GM12878 (cell line): Measurements from ENCODE around the gene ENOX1.

Experiments
- CBX5 ChIP-seq: sonication (generic); IDR thresholded peaks from 2 replicates; pipeline ENCODE4 v1.6.1; 2016; ENCODE audit warnings: low read depth, moderate library complexity, mild to moderate bottlenecking, inconsistent platforms
- JUND ChIP-seq: IDR thresholded peaks from 2 replicates; pipeline ENCODE4 v1.6.1; 2012; ENCODE audit warnings: low read depth, mild to moderate bottlenecking, low read length, improper control_type of control experiment, moderate library complexity
- MEF2A ChIP-seq: IDR thresholded peaks from 2 replicates; pipeline ENCODE4 v1.6.1; 2011; ENCODE audit warnings: low read depth, mild to moderate bottlenecking, low read length, moderate library complexity; ENCODE audit not compliant: insufficient read depth
- MXI1 ChIP-seq: fragments of 150-350 bp; IDR thresholded peaks from 2 replicates; pipeline ENCODE4 v1.6.1; 2011; ENCODE audit warnings: low read depth, mild to moderate bottlenecking, inconsistent platforms, low read length, improper control_type of control experiment
- POLR2A ChIP-seq: IDR thresholded peaks from 2 replicates; pipeline ENCODE4 v1.6.1; 2011; ENCODE audit warnings: low read depth, mild to moderate bottlenecking, low read length
- POLR2AphosphoS5 ChIP-seq: IDR thresholded peaks from 2 replicates; pipeline ENCODE4 v1.6.1; 2011; ENCODE audit warnings: mild to moderate bottlenecking, low read length, inconsistent platforms
- STAT1 ChIP-seq: fragments of 450-650 bp; conservative IDR thresholded peaks from 2 replicates; pipeline ENCODE4 v1.6.1; 2014; ENCODE audit warnings: antibody characterized with exemption, mild to moderate bottlenecking
- ZZZ3 ChIP-seq: IDR thresholded peaks from 2 replicates; pipeline ENCODE4 v1.6.1; 2011; ENCODE audit warnings: low read depth; ENCODE audit not compliant: control insufficient read depth, insufficient read length
- TF ChIP-seq, protein P1 (sequence below): IDR thresholded peaks from 2 replicates; pipeline ENCODE4 v1.6.1; 2012; ENCODE audit warnings: low read depth, low read length, improper control_type of control experiment

GRCh38 chr13:43377973-43378372 is 408.8 kb downstream of the ENOX1 start:
- TF ChIP-seq CBX5 (no peak), MEF2A (no peak), STAT1 (no peak), POLR2A (no peak), MXI1 (no peak), POLR2AphosphoS5 (no peak), ZZZ3 (no peak), JUND (no peak)
- TF ChIP-seq, protein P1, sequence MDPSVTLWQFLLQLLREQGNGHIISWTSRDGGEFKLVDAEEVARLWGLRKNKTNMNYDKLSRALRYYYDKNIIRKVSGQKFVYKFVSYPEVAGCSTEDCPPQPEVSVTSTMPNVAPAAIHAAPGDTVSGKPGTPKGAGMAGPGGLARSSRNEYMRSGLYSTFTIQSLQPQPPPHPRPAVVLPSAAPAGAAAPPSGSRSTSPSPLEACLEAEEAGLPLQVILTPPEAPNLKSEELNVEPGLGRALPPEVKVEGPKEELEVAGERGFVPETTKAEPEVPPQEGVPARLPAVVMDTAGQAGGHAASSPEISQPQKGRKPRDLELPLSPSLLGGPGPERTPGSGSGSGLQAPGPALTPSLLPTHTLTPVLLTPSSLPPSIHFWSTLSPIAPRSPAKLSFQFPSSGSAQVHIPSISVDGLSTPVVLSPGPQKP, result no peak
